Activated CD4-positive, alpha-beta T cell treated with anti-CD3 and anti-CD28 coated beads for 1 hour (primary cell): Measurements from ENCODE around the gene CAV2.

Experiments
- DNase-seq: peaks from one replicate; pipeline ENCODE4 v3.0.0-alpha.2; 2020

CAV2 gene

DNA sequence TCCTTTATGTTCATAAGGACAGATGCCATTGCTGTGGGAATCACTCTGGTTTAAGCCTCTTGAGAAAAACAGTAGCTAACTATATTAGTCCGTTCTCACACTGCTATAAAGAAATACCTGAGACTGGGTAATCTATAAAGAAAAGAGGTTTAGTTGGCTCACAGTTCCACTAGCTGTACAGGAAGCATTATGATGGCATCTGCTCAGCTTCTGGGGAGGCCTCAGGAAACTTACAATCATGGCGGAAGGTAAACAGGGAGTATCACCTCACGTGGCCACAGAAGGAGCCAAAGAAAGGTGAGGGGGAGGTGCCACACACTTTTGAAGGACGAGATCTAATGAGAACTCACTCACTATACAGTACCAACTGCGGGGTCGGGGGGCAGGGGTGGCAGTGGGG, 2.9 kb upstream of the CAV2 start:
- DNase-seq, result no peak

DNA sequence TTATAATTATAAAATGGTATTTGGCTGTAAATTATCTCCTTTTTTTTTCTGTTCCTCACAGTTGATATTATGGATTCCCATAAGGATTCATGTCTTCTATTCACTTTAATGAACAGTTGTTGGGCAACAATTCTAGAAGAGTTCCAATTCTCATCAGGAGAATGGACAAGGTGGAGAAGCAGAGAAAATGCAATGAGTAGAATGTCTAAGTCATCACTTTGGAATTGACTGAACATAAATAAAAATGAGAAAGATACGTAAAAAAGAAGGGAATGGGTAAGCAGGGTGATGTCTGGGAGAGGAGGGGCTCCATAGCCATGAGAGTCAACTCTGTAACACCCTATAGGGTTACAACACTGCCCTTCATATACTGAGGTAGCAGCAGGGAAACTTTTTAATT, 1.8 kb upstream of the CAV2 start:
- no peak for DNase-seq

DNA sequence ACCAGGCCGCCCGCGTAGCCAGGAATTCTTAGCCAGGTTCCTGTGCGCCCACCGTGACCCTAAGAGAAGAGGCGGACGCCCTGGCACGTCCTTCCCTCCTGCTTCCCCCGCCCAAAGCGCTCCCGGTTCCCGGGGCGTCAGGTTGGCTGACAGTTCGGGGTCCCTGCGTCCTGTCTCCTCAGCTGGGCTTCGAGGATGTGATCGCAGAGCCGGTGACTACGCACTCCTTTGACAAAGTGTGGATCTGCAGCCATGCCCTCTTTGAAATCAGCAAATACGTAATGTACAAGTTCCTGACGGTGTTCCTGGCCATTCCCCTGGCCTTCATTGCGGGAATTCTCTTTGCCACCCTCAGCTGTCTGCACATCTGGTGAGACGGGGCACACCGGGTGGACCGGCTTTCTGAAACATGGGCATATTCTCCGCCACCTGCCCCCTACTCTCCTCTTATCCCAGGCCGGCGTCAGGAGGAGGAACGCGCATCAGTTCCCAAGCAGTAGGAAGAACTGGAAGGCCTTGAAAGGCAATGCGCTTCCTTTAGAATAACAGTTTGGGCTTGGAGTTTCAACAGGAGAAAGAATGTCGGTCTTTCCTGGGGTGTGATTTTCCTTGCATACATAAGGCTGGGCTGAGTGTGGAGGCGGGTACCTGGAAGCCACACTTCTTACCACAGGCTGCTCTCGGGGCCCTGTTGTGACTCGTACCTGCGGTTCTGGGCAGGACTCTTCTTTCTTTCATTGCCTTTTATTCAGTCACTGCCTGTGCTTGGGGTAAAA, 728 bp downstream of the CAV2 start:
- DNase-seq, result no peak

DNA sequence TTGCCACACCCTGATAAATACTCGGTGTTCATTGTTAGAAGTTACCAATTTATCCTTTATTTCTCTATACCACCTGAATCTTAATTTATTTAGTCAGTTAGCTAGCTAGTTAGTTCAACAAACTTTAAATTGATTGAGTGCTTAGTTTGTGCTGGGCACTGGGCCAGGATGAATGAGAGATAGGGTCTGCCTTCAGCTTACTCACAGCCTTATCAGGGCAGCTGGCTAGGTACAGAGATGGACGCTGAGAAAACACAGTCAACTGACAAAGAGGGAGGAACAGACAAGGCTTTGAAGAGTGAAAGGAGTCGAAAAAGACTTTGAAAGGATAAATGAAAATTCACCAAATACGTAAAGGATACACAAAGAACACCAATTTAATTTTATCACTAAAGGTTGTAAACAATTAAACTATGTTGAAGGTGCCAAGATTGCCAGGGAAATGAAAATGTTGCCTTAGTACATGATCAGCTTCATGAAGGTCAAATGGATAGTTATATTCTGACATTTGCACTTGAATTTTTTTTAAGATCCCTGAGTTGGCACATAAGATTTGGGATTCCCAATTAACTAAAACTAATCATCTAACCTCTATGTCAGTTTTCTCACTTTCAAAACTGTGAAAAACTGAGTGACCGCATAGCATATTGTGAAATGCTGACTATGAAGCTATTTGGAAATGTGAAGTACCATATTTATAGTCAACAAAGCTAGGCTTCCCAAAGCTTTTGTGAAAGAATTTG, 2.1 kb downstream of the CAV2 start:
- no peak for DNase-seq

DNA sequence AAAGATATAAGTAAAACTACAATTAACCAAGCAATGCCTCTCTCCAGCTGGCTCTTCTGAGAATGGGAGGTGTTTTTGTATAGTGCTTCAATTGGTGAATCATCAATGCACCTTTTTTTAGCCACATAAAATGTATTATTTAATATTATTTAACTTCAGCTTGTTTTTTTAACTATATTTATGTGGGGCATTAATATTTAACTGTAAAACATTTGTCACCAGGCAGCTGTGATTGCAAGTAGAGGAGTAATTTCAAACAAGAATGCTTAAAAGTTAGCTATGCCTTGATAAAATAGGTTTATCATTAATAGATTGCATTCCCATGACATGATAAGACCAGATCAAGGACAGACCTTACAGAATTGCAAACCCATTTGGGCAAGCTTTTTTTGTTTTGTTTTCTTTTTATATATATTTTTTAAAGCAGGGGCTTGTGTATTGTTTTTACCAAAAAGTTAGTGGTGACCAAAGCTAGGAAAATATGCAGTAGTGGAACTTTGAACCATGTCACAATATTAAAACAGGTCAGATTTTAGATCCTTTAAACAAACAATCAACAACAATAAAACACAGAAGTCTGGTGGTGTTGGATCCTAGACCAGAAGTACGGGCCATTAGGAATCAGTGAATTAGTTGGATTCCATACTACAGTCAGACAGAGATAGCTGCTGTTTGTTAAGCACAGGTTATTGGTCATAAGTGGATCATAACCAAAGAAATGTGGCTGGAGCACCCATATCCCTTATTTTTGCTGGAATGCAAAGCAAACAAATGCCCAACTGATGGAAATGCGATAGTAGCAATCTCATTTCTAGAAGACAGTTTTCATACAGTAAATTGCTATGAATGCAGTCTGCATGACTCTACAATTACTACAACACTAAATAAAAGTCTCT, 2.9 kb downstream of the CAV2 start:
- no peak for DNase-seq

DNA sequence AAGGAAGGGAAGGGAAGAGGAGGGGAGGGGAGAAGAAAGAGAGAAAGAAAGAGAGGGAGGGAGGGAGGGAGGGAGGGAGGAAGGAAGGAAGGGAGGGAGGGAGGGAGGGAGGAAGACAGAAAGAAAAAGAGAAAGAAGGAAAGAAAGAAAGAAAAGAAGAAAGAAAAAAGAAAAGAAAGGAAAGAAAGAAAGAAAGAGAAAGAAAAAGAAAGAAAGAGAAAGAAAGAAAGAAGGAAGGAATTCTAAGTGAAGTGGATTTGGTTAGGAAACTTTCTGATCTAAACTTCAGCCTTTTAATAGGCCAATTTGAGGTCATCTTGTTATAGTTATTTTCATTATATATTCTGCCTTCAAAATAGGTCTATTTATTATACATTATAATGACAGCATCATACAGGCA, 4.3 kb downstream of the CAV2 start:
- DNase-seq, result no peak

DNA sequence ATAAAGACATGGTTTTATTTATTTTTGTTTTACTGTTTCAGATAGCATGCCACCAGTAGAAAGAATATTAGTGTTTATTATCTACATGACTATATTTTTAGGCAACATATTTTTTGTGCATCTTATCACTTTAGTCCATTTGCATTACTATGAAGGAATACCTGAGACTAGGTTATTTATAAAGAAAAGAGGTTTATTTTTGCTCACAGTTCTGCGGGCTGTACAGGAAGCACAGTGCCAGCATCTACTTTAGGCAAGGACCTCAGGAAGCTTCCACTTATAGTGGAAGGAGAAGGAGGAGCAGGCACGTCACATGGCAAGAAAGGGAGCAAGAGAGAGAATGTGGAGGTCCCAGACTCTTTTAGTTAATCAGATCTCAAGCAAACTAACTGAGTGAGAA, 5.7 kb downstream of the CAV2 start:
- no peak for DNase-seq

DNA sequence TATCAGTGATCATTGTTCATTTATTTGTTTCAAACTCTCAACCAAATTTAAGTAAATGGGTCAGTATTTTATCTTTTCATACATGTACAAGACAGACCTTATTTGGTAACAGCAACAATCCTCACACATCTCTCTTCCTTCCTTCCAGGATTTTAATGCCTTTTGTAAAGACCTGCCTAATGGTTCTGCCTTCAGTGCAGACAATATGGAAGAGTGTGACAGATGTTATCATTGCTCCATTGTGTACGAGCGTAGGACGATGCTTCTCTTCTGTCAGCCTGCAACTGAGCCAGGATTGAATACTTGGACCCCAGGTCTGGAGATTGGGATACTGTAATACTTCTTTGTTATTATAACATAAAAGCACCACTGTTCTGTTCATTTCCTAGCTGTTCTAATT, 6.3 kb downstream of the CAV2 start:
- DNase-seq, result no peak

DNA sequence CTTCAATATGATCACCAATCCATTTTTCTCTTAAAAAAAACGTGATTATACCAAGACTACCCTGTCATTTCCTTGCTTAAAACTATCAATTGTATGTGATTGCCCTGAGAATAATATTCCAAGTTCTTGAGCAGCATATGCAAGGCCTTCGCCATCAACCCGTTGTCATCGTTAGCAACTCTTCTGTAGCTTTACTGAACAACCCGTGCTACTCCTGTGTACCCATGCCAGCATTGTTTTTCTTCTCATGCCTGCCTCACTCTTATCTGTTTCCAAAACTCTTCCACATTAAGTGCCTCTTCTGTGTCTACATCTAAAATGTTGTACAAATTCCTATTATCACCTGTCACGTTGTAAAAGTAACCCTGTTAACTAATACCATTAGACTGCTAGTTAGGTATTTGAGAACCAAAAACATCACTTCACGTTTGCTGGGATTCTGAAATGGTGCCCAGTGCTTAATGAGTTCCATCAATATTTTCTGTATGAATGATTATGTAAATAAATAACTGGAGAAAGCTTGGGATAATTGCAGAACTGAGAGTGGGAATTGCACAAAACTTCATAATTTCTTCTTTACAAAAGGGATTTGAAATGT, 10.5 kb downstream of the CAV2 start:
- DNase-seq, result no peak

DNA sequence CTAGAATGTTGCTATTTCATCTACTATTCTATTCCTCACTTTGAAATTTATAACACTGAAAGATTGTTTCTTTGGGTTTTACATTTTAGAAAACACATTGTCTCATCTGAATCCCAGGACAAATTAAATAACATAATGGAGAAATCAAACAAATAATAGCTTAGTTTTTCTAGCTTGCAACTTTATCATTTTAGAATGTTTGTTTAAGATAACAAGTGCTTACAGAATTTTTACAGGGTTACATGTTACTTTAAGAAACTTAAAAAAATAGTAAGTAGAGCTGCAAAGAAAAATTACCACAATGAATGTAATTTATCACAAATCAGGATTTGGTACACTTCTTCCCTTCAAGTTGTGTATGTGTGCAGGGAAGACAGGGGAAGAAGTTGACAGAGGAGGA, 11.3 kb downstream of the CAV2 start:
- DNase-seq, result no peak

DNA sequence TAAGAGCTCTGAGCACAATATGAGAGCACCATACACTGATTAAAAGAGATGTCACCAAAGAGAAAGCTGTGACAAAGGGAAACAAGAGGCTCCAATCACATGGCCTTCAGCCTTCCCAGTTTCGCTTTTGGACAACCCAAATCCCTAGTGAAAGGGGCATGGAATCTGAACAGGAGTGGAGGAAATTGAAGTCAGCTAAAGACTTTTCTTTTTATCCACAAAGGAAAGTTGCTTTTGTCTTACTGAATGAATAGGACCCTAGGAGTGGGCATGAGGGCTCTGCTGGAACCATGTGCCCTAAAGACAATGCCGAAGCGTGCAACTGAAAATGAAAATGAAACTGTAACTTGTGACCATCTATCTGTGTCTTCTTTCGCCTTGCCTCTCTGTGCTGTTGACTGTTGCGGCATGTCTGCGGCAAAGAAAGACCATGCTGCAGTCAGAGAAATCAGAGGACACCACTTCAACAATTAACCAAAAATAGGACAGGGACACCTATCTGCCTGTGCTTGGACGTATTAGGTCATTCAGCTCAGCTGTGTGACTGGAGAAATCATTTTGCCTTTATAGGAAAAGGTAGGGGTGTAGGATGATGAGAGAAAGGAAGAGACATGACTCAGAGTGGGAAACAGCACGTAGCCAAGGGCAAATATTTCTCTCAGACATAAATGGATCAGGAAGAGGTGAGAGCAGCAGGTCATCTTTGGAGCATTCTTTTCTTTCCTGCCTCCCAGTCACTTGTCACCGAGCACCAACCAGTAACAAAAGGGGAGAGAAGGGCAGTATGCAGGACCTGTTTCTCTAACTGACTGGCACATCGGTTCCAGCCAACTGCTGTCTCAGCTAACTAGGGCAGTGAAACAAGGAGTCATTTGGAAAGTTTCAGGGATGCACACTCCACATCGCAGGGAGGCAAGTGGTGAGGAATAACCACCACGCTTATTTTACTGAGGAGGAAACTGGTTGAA, 12.3 kb downstream of the CAV2 start:
- DNase-seq, result no peak

DNA sequence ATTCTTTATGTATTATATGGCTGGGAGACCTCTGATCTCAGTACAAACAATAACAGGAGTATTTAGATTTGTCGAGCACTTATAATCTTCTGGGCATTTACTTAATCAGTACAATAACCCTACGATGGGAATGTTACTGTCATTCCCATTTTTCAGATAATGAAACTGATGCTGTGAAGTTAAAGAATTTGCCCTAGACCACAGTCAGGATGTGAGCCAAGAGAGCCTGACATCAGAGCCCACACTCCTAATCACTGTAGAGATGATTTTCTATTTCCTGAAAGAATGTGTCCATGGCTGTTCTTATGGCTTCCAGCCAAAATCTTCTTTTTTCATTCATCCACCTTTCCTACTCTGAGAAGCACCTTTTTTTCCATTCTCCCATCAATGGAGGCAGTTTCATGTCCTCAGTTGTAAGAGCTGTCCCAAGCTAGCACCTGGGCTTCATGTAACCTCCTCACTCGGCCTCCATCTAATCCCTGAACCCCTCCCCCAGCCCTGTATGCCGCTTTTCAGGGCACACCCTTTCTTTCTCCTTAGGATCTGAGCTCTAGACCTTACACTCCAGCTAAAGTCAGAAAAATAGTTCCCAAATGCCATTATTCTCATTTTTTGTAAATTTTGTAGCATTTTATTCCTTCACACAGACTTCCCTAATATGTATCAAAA, 13.1 kb downstream of the CAV2 start:
- no peak for DNase-seq

DNA sequence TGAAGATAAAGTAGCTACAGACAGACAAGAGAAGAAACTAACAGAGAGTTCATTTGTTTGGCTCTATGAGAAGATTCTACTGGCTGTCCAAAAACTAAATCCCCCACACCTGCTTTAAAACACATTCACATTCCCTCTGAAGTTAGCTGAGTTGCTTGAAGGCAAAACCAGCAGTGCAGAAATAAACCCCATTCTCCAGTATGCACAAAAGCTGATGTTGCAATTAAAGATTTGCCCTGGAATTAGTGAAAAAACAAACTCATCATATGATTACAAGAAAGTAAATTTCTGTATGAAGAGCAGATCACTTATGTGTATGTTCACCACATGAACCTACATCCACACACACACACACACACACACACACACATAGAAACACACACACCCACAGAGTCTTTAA, 16.0 kb downstream of the CAV2 start:
- no peak for DNase-seq

DNA sequence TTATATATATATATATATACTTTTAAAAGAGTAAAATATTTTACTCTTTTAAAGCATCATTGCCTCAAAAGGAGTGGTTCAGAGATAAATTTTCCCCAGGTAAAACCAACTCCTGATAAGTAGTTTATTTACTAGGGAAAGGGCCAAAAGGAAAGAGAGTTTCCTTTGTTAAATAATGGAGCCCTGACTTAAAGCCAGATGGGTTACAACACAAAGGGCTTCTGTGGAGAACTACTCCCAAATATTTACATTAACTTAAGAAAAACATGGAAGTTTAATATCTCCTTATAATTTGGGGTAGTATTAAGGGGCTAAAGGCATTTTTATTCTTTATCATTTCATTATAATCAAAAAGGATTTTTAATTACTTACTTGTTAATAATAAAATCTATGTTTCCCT, 16.8 kb downstream of the CAV2 start:
- DNase-seq, result no peak

DNA sequence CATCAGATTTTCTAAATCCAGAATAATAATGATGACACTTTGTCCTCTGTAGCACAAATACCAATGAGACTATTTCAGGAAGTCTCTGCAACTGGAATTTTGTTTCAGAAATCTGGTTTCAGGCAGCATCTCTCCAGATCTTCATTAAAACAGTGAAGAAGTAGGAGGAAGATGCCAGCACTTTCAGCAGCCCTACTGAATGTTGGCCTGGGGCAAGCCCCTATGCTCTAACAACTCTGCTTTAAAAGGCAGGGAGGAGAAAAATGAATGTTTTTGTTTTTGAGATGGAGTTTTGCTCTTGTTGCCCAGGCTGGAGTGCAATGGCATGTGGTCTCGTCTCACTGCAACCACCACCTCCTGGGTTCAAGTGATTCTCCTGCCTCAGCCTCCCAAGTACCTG, 18.1 kb downstream of the CAV2 start:
- DNase-seq, result no peak

DNA sequence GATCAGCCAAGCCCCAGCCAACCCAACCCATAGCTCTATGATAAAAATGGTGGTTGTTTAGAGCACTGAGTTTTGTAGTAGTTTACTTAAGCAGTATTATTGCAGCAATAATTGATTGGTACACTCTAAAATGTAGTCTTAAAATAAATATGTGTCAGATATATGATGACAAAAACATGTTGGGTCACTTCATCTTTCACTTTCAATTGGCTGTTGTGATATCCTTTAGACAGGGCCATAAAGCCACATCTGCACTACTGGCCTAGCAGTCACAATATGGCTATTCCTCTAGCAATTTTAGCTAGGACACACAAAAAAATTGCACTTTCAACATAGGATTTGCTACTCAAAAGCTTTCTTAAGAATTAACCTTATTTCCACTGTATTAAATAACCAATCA, 19.4 kb downstream of the CAV2 start:
- DNase-seq, result no peak

DNA sequence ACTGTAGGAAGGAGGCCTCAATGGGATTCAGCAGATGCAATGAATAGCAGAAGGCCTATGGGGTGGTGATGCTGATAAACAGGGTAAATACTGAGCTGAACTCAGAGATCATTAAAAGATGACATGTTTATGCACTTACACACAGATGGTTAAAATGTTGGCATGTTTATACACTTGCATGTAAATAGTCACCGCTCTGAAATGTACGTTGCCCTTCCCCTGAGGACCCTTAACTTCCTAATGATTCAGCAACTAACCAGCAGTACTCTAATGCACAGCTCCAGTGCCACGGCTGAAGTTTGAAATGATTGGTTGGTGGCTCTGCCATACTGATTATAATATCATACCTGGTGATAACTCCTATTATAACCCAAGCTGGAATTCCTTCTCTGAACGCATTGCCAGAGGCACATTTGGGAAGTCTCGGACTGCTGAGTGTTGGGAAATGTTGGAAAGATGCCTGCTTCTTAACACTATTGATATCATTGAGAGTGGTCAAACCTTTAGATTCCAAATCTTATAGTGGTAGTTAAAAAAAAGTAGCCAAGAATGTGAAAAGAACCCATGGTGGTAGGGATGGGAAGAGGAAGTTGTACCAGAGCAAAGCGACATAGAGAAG, 21.6 kb downstream of the CAV2 start:
- no peak for DNase-seq

DNA sequence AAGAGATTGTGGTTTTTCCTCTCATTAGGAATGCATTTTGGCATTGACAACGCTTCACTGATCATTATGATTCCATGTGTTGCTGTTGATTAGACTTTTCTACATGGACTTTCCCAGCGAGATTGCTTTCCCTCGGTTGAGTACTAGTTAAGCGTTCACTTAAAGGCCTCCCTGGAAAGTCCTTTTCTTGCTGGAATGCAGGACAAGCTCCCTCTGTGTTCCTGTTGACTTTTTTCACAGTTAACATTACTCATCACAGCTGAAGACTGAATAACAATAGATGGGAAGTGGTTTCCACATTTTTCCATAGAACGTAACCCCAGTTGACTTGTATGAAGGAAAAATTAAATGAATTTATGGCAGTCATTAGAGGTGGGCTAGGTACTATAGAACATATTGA, 22.7 kb downstream of the CAV2 start:
- DNase-seq, result no peak

DNA sequence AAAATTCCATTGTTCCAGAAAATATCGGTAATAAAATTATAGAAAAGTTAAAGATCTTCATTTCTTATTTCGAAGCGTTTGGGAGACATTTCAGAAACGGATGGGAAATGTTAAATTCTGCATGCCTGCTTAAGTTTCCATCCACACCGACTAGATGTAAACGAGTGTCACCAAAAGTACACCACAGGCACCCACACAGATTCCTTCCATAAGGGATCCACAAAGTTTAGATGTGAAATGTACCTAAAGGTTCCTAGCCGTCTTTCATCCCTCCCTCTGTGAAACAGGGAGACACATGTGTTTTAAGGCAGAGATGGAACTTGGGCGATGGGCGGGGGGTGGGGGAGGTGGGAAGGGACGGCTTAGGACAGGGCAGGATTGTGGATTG, 24.7 kb downstream of the CAV2 start:
- no peak for DNase-seq

DNA sequence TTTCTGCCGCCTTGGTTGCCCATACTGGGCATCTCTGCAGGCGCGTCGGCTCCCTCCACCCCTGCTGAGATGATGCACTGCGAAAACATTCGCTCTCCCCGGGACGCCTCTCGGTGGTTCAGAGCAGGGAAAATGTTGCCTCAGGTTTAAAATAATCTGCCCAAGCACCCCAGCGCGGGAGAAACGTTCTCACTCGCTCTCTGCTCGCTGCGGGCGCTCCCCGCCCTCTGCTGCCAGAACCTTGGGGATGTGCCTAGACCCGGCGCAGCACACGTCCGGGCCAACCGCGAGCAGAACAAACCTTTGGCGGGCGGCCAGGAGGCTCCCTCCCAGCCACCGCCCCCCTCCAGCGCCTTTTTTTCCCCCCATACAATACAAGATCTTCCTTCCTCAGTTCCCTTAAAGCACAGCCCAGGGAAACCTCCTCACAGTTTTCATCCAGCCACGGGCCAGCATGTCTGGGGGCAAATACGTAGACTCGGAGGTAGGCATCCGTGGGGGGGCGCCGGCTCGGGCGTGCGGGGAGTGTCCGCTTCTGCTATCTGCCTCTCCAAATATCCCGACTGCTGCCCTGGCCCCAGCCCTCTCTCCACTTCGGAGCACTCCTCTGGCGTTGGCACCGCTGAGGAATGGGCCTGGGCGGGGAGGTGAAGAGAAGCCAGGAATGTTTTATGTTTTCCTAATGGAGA, 25.2 kb downstream of the CAV2 start, which contains the start of gene CAV1:
Gene CAV1, plus strand, starts transcription at position 428 of the 689 bp plus-strand sequence. Its CDS starts 27 bp downstream, at position 455.
- no peak for DNase-seq
